Measurements from ENCODE around the gene NPC2.

The NPC2 gene

DNA sequence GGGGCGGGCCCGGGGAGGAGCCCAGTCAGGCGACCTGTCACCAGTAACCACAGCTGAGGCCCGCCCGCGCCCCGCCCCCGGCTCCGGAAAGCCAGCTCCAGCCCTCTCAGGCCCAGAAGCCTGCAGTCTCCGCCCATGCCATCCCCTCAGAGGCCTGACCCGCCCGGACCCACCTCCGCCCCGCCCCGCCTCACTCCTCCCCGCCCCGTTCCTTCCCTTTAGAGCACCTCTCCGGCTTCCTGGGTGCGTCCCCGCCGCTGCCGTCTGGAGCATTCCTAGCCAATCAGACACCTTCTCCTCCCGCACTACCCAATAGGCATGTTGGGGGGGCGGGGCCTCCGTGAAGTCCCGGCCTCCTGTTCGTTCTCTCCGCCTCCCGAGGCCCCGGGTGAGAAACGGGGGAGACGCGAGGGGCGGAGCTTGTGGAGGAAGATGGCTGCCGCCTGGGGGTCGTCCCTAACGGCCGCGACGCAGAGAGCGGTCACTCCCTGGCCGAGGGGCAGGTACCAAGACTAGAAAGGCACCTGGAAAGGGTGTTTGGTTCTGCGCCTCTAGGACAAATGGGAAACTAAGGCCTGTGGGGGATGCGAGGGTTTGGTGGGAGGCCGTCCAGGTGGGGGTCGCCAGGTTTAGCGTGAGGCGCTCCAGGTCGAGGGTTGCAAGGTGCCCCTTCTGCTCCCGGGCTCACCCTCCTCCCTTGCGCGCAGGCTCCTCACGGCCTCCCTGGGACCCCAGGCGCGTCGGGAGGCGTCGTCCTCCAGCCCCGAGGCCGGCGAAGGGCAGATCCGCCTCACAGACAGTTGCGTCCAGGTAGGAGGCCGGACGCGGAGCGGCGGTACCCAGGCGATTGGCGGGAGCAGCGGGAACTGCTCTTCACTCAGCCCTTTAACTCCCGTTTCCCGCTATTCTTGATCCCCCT lies 497 bp upstream of the NPC2 start, which contains the start of gene ISCA2:
Gene ISCA2, plus strand, starts transcription at position 423 of the 919 bp plus-strand sequence. Its CDS starts 10 bp downstream, at position 433.
- CTCF ChIA-PET, result interaction anchor here (0.6 to 0.9 kb wide), 2 partner anchors 9 to 15 kb away, joined by 3 read pairs; no protein-coding TSS in a partner anchor
- POLR2A ChIA-PET, result interaction anchor here (0.6 to 1.2 kb wide), 6 partner anchors 8 to 125 kb away, joined by 3 to 5 read pairs (median 4); no protein-coding TSS in a partner anchor
- TF ChIP-seq, protein P1, sequence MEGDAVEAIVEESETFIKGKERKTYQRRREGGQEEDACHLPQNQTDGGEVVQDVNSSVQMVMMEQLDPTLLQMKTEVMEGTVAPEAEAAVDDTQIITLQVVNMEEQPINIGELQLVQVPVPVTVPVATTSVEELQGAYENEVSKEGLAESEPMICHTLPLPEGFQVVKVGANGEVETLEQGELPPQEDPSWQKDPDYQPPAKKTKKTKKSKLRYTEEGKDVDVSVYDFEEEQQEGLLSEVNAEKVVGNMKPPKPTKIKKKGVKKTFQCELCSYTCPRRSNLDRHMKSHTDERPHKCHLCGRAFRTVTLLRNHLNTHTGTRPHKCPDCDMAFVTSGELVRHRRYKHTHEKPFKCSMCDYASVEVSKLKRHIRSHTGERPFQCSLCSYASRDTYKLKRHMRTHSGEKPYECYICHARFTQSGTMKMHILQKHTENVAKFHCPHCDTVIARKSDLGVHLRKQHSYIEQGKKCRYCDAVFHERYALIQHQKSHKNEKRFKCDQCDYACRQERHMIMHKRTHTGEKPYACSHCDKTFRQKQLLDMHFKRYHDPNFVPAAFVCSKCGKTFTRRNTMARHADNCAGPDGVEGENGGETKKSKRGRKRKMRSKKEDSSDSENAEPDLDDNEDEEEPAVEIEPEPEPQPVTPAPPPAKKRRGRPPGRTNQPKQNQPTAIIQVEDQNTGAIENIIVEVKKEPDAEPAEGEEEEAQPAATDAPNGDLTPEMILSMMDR (IDR thresholded peaks at IDR 0.05; ENCODE audit: insufficient read depth, low read length, missing control alignments), result no peak
- peak within 1 kb of the TSS; percentile 99 for H3K4me3 ChIP-seq (ENCODE audit: low read depth, low read length)
- DNase-seq (ENCODE audit: low read depth, low spot score), result peak; percentile 93

DNA sequence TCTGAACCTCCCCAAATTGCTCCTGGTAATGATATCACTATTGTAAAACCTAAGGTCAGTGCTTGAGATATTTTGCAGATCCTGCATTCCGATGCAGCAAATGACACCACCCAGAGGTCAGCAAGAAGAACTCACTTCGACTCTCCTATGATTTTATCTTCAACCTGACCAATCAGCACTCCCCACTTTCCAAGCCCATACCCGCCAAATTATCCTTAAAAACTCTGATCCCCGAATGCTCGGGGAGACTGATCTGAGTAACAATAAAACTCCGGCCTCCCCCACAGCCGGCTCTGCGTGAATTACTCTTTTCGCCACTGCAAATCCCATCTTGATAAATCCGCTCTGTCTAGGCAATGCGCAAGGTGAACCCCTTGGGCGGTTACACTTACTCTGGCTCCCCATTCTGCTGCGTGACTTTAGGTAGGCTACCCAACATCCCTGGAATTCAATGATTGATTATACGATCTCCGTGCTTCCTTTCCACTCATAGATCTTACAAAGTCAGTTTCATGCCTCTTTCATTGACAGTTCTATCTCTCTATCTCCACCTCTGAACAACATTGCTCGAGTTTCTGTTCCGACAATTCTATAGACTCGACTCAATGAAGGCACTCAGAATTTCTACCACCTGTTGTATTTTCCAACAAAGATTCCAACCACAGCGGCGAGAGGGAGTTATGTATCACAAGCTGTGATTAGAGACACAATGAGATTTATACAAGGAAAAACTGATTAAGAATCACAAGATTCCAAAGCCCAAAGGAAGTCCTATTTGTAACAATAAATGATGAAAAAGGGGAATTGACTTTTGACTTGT lies 939 bp downstream of the NPC2 start:
- ChIA-PET POLR2A (interaction anchor here (1.2 kb wide), 1 partner anchor 78 kb away, joined by 3 read pairs; no protein-coding TSS in a partner anchor), CTCF (interaction anchor here (0.6 to 3.4 kb wide), 4 partner anchors 13 to 134 kb away, joined by 3 to 22 read pairs (median 12); no protein-coding TSS in a partner anchor)
- DNase-seq (ENCODE audit: low read depth, low spot score), result no peak
- TF ChIP-seq, protein P1 (IDR thresholded peaks at IDR 0.05; ENCODE audit: insufficient read depth, low read length, missing control alignments), result peak; percentile 21
- peak overlapping the region; percentile 84 for H3K4me3 ChIP-seq (ENCODE audit: low read depth, low read length)

DNA sequence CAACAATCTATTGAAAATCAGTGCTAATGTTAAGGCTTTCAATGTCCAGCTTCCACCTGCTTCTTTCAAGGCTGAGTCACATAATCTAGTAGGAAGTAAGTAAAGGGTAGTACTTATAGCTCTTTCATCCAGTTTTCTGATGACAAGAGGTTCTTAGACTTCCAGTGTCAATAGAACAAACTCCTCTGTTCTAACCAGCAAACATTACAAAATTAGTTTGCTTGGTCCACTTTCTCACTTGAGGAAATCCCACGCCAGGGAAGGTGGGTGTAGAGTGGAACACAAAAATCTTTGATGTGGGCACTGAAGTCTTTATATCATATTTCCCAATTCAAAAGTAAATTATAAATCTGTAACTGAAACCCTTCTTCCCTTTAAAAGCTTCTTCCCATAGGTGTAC lies 2.6 kb downstream of the NPC2 start:
- CTCF ChIA-PET, result interaction anchor here (0.7 to 3.4 kb wide), 9 partner anchors 8 to 129 kb away, joined by 3 to 22 read pairs (median 4); no protein-coding TSS in a partner anchor
- TF ChIP-seq, protein P1 (IDR thresholded peaks at IDR 0.05; ENCODE audit: insufficient read depth, low read length, missing control alignments), result no peak
- POLR2A ChIA-PET, result no interaction called here
- H3K4me3 ChIP-seq (ENCODE audit: low read depth, low read length), result no peak overlapping the region
- no peak for DNase-seq (ENCODE audit: low read depth, low spot score)

DNA sequence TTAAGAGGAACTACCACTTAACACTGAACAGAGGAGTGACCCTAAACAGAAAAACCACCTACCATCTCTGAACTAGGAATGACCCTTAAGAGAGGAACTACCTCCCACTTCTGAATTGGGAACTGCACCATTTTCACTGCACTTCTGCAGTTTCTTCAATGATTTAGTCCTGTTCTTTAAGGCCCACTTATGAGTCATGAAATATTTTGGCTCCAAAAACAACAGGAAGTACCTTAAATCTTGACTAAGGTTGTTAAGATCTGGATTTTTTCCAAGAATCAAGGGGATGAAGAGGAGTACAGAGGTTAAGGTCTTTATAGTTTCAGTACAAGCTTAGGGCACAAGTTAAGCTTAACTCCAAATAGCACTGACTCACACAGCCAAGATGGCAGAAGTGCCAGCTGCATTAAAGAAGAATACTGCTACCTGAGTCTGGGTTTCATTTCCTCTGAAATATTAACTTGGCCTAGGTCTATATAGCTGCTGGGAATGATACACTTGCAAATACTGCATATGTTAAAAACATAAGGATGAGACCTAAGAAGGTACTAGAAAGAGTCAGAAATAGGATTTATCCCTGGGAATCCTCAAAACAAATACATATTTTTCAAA lies 4.2 kb downstream of the NPC2 start:
- DNase-seq (ENCODE audit: low read depth, low spot score), result no peak
- POLR2A ChIA-PET, result no interaction called here
- CTCF ChIA-PET, result interaction anchor here (1.0 to 3.4 kb wide), 5 partner anchors 8 to 163 kb away, joined by 3 to 13 read pairs (median 7); no protein-coding TSS in a partner anchor
- no peak overlapping the region for H3K4me3 ChIP-seq (ENCODE audit: low read depth, low read length)
- TF ChIP-seq, protein P1 (IDR thresholded peaks at IDR 0.05; ENCODE audit: insufficient read depth, low read length, missing control alignments), result no peak

DNA sequence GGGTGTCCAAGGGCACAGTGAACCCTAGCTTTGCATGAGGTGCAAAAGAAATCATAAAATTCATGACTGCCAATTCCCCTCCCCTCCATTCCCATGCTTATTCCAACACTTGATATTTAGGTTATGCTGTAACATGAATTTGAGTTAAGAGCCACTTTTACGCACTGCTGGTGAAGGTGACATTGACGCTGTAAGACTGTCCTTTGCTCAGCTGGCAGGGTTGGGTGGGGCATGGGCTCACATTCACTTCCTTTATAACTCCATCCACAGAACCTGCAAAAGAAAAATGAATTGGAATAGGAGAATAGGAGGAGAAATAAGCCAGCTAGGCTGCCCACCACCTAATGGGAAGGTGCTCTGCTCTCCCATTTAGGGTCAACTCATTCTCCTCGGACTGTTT lies 6.9 kb downstream of the NPC2 start:
- POLR2A ChIA-PET, result interaction anchor here (0.6 kb wide), 1 partner anchor 126 kb away, joined by 3 read pairs; no protein-coding TSS in a partner anchor
- no peak for DNase-seq (ENCODE audit: low read depth, low spot score)
- no peak overlapping the region for H3K4me3 ChIP-seq (ENCODE audit: low read depth, low read length)
- TF ChIP-seq, protein P1 (IDR thresholded peaks at IDR 0.05; ENCODE audit: insufficient read depth, low read length, missing control alignments), result no peak
- CTCF ChIA-PET, result interaction anchor here (1.1 to 2.0 kb wide), 5 partner anchors 13 to 267 kb away, joined by 3 to 8 read pairs (median 4); no protein-coding TSS in a partner anchor

All from AG04449 (cell line).